Brain microvascular endothelial cell (primary cell): Measurements from ENCODE around the gene RPL10A.
"Not testable (repeated sequence)": the region's sequence is repeated elsewhere in the genome, so short reads cannot be mapped to it uniquely, and the experiment has no call there.

ENCODE experiments used
- DNase-seq: peaks from one replicate; pipeline ENCODE4 v3.0.0-alpha.2; 2020
- H3K27ac ChIP-seq: fragments of 250-450 bp; sonication (Bioruptor Pico); 2 replicates; pipeline ENCODE4 v1.5.1; 2020; ENCODE audit warnings: mild to moderate bottlenecking, moderate library complexity
- H3K27me3 ChIP-seq: fragments of 250-450 bp; sonication (Bioruptor Pico); replicated peaks from 2 replicates; pipeline ENCODE4 v1.5.1; 2020; ENCODE audit warnings: mild to moderate bottlenecking
- H3K36me3 ChIP-seq: fragments of 250-450 bp; sonication (Bioruptor Pico); replicated peaks from 2 replicates; pipeline ENCODE4 v1.5.1; 2020; ENCODE audit warnings: mild to moderate bottlenecking
- H3K4me3 ChIP-seq: 2 replicates; pipeline ENCODE4 v1.5.1; 2011; ENCODE audit warnings: low read depth, mild to moderate bottlenecking, control low read depth, low read length, moderate library complexity
- in situ Hi-C: cut with HindIII; loops from 2 replicates; pipeline ENCODE4 v1.10.0; 2017; ENCODE audit warnings: low sequenced_read_pairs, low pct_ligation_motif_present
- TF ChIP-seq, protein P1 (sequence below): IDR thresholded peaks from 2 replicates; pipeline ENCODE4 v1.5.1; 2011; ENCODE audit warnings: low read depth, mild to moderate bottlenecking, moderate library complexity, low read length, control low read depth, inconsistent platforms; ENCODE audit errors: missing control alignments

RPL10A gene

DNA sequence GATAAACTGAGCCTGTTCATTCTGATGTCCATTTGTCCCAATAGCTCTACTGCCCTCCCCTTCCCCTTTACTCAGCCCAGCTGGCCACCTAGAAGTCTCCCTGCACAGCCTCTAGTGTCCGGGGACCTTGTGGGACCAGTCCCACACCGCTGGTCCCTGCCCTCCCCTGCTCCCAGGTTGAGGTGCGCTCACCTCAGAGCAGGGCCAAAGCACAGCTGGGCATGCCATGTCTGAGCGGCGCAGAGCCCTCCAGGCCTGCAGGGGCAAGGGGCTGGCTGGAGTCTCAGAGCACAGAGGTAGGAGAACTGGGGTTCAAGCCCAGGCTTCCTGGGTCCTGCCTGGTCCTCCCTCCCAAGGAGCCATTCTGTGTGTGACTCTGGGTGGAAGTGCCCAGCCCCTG, 40.8 kb upstream of the RPL10A start:
- in situ Hi-C loops, result no loop called here
- Histone ChIP-seq H3K36me3 (peaks cover 10% of the 10 kb centered on the region), H3K27ac (peak overlapping the region; percentile 78), H3K4me3 (no peak overlapping the region), H3K27me3 (no peaks in the 10 kb centered on the region)
- TF ChIP-seq, protein P1, sequence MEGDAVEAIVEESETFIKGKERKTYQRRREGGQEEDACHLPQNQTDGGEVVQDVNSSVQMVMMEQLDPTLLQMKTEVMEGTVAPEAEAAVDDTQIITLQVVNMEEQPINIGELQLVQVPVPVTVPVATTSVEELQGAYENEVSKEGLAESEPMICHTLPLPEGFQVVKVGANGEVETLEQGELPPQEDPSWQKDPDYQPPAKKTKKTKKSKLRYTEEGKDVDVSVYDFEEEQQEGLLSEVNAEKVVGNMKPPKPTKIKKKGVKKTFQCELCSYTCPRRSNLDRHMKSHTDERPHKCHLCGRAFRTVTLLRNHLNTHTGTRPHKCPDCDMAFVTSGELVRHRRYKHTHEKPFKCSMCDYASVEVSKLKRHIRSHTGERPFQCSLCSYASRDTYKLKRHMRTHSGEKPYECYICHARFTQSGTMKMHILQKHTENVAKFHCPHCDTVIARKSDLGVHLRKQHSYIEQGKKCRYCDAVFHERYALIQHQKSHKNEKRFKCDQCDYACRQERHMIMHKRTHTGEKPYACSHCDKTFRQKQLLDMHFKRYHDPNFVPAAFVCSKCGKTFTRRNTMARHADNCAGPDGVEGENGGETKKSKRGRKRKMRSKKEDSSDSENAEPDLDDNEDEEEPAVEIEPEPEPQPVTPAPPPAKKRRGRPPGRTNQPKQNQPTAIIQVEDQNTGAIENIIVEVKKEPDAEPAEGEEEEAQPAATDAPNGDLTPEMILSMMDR, result no peak
- DNase-seq, result no peak

DNA sequence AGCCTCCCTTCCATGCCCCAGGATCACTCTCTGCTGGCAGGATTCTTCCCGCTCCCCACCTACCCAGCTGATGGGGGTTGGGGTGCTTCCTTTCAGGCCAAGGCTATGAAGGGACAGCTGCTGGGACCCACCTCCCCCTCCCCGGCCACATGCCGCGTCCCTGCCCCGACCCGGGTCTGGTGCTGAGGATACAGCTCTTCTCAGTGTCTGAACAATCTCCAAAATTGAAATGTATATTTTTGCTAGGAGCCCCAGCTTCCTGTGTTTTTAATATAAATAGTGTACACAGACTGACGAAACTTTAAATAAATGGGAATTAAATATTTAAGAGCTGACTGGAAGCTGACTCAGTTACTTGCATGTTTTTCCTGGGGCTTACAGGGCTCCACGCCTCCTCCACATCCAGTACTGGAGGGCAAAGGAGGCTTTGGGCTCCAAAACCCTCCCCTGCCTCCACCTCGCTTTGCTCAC, 40.3 kb upstream of the RPL10A start:
- H3K27ac ChIP-seq, result peak overlapping the region; percentile 78
- no peaks in the 10 kb centered on the region for H3K27me3 ChIP-seq
- peak; percentile 60 for DNase-seq
- H3K4me3 ChIP-seq, result peak overlapping the region; percentile 12
- H3K36me3 ChIP-seq, result peaks cover 10% of the 10 kb centered on the region
- in situ Hi-C loops, result no loop called here
- TF ChIP-seq, protein P1, result no peak

DNA sequence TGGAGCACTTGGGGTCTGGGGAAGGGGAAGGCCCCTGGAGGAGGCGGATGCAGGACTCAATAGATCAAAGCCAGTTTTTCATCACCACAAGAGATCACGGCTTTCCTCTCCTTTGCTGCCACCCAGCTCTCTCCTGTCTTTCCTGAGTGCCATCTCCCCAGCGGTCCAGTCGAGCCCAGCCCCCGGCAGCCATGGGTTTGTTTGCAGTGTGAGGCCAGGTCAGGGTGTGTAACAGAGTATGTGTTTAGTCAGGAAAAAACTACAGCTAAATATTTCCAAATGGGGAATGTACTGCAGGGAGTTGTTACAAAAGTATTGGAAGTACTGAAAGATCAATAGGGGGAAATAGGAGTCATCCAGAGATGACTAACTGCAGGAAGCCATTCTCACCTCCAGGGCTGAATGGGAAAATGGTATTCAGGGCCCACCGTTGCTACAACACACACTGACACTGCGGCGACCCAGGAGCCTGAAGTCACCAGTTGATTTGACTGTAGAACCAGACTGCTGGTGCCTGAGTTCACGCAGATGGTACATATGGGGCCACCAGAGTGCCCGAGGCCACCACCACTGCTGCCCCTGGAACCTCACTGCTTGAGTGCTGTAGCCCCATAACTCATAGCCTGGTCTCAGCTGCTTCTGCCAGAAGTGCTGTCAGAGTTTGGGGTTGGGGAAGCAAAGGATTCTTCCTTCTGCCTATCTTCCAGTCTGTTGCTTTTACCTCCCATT, 39.6 kb upstream of the RPL10A start:
- H3K27me3 ChIP-seq, result no peaks in the 10 kb centered on the region
- no peak for DNase-seq
- TF ChIP-seq, protein P1, result no peak
- H3K27ac ChIP-seq, result peak overlapping the region; percentile 78
- H3K36me3 ChIP-seq, result peaks cover 10% of the 10 kb centered on the region
- in situ Hi-C loops, result no loop called here
- peak overlapping the region; percentile 12 for H3K4me3 ChIP-seq

DNA sequence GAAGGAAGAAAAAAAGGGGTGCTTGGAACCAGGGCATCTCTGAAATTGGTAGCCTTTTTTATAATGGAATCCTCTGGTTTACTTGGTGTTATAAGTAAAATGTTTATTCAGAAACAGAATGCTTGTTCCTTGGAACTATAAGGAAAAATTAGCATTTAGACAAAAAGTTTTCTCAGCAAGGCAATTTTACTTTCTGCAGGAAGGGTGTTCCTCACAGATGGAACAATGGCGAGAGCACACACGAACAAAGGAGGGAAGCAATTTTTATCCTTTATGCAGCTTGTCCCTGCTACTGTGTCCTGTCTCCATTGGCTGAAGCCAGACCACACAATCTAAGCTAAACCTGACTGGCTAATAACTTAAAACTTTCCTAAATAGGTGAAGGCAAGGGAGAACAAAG, 38.7 kb upstream of the RPL10A start:
- Histone ChIP-seq H3K27me3 (no peaks in the 10 kb centered on the region), H3K36me3 (peaks cover 4% of the 10 kb centered on the region), H3K4me3 (no peak overlapping the region), H3K27ac (no peak overlapping the region)
- in situ Hi-C loops, result no loop called here
- no peak for DNase-seq
- TF ChIP-seq, protein P1, result no peak

DNA sequence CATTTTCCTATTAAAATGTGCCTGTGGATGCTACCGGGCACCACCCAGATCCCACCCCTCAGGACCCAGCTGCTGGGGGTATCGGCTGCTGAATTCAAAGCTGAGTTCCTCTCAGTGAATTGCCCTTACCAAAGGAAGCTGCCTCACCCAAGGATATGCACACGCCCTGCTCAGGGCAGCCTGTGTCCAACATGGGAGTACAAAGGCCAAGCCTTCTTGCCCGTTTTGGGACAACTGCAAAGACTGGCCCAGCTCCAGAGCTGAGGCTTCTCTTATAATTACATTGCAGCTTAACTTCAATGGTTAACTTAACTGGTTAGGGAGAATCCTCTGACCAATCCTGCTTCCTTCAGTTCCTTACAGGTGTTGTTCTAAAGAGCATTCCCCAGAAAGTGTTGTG, 35.9 kb upstream of the RPL10A start:
- Histone ChIP-seq H3K36me3 (no peaks in the 10 kb centered on the region), H3K27ac (no peak overlapping the region), H3K27me3 (no peaks in the 10 kb centered on the region), H3K4me3 (no peak overlapping the region)
- TF ChIP-seq, protein P1, result no peak
- in situ Hi-C loops, result no loop called here
- no peak for DNase-seq

DNA sequence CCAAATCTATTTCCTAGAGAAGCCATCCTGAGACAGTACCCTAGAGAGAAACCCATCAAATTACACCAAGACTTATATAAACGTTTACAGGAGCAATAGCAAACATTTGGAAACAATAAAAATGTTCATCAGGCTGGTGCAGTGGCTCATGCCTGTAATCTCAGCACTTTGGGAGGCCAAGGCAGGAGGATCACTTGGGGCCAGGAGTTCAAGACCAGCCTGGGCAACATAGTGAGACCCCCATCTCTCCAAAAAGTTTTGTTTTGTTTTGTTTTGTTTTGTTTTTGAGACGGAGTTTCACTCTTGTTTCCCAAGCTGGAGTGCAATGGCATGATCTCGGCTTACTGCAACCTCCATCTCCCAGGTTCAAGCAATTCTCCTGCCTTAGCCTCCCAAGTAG, 35.5 kb upstream of the RPL10A start:
- in situ Hi-C loops, H3K27ac ChIP-seq, H3K36me3 ChIP-seq, H3K4me3 ChIP-seq, H3K27me3 ChIP-seq, DNase-seq: not testable (repeated sequence)
